SU-DHL-6 (cell line): ENCODE data around the gene C19orf85.

Experiments used
- EZH2phosphoT487 ChIP-seq: fragments of 200-600 bp; sonication (generic), shearing (Covaris generic); conservative IDR thresholded peaks from 2 replicates; pipeline ENCODE4 v1.6.1; 2018; ENCODE audit warnings: mild to moderate bottlenecking, antibody characterized with exemption, low read length, moderate library complexity, mixed read lengths
- TF ChIP-seq, protein P1 (sequence below): fragments of 200-600 bp; sonication (generic); IDR thresholded peaks from one replicate; pipeline ENCODE4 v1.5.1; 2017; ENCODE audit warnings: antibody characterized with exemption, mild to moderate bottlenecking, low read length, moderate library complexity; ENCODE audit not compliant: insufficient read depth, poor library complexity, severe bottlenecking

GRCh38 chr19:55478364-55478763 is 13.8 kb upstream of the C19orf85 start:
- TF ChIP-seq, protein P1, sequence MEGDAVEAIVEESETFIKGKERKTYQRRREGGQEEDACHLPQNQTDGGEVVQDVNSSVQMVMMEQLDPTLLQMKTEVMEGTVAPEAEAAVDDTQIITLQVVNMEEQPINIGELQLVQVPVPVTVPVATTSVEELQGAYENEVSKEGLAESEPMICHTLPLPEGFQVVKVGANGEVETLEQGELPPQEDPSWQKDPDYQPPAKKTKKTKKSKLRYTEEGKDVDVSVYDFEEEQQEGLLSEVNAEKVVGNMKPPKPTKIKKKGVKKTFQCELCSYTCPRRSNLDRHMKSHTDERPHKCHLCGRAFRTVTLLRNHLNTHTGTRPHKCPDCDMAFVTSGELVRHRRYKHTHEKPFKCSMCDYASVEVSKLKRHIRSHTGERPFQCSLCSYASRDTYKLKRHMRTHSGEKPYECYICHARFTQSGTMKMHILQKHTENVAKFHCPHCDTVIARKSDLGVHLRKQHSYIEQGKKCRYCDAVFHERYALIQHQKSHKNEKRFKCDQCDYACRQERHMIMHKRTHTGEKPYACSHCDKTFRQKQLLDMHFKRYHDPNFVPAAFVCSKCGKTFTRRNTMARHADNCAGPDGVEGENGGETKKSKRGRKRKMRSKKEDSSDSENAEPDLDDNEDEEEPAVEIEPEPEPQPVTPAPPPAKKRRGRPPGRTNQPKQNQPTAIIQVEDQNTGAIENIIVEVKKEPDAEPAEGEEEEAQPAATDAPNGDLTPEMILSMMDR, result no peak
- TF ChIP-seq EZH2phosphoT487, result no peak
